ENCODE measurements around the gene TTLL6. TPM values are rescaled to one million over a fixed set of nuclear protein-coding genes. Genes with fewer than 3 reads are reported as not detected.

The TTLL6 gene
- polyA plus RNA-seq, 2 of the 4 experiments (the other 2 are of a cell fraction): 1.6 to 7.8 TPM

DNA sequence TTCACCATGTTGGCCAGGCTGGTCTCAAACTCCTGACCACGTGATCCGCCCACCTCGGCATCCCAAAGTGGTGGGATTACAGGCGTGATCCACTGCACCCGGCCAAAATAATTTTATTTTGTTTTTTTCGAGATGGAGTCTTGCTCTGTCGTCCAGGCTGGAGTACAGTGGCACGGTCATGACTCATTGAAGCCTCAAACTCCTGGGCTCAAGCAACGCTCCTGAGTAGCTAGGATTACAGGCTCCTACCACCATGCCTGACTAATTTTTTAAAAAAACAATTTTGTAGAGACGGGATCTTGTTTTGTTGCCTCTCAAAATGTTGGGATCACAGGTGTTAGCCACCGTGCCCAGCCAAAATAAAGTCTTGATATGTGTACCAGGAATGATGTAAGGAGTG lies 2.4 kb upstream of the TTLL6 start:
- peaks cover 18% of the 10 kb centered on the region; the same call in 2 of the 3 replicates for H3K4me1 ChIP-seq
- ChIA-PET POLR2A (no interaction called here), CTCF (interaction anchor here (1.0 to 76.6 kb wide), 7 partner anchors 1 to 213 kb away, joined by 3 to 3251 read pairs (median 195); partner anchors contain the start of genes ATP5MC1, CALCOCO2, HOXB13 and PRAC1)
- ATAC-seq (no peak), DNase-seq (ENCODE audit: low read depth in 1 of 2, low spot score in 1 of 2) (no peak), FAIRE-seq (no peak)
- no peak overlapping the region for H3K27ac ChIP-seq
- no peaks in the 10 kb centered on the region for H3K9me3 ChIP-seq
- TF ChIP-seq, protein P1, sequence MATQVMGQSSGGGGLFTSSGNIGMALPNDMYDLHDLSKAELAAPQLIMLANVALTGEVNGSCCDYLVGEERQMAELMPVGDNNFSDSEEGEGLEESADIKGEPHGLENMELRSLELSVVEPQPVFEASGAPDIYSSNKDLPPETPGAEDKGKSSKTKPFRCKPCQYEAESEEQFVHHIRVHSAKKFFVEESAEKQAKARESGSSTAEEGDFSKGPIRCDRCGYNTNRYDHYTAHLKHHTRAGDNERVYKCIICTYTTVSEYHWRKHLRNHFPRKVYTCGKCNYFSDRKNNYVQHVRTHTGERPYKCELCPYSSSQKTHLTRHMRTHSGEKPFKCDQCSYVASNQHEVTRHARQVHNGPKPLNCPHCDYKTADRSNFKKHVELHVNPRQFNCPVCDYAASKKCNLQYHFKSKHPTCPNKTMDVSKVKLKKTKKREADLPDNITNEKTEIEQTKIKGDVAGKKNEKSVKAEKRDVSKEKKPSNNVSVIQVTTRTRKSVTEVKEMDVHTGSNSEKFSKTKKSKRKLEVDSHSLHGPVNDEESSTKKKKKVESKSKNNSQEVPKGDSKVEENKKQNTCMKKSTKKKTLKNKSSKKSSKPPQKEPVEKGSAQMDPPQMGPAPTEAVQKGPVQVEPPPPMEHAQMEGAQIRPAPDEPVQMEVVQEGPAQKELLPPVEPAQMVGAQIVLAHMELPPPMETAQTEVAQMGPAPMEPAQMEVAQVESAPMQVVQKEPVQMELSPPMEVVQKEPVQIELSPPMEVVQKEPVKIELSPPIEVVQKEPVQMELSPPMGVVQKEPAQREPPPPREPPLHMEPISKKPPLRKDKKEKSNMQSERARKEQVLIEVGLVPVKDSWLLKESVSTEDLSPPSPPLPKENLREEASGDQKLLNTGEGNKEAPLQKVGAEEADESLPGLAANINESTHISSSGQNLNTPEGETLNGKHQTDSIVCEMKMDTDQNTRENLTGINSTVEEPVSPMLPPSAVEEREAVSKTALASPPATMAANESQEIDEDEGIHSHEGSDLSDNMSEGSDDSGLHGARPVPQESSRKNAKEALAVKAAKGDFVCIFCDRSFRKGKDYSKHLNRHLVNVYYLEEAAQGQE (IDR thresholded peaks at IDR 0.05): no peak
- H3K4me3 ChIP-seq: no peak overlapping the region
- no peak overlapping the region for H3K4me2 ChIP-seq
- 81% methylated on average over 11 of the region's 11 CpGs for WGBS (ENCODE audit: missing lambda C conversion rate)

DNA sequence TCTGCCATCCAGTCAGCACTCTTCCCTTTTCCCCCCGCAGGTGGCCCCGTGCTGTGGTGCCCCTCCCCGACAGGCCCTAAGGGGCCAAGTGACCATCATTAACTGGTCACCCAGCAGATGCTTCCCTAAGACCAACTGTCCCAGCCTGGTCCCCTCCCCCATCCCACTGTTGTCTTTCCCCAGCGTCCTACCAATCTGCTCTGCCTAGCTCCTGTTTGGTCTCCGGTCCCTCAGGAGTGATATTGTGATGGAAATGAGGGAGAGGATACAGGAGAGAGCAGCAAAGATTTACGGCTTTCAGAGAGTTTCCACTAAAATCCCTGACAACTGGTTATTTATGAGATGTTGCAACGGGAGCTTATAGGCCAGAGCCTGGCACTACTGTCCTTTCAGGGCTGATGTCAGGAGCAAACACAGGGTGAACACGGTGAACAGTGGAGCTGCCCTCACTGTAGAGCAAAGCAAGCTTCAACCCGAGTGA lies 1.4 kb upstream of the TTLL6 start:
- TF ChIP-seq, protein P1 (IDR thresholded peaks at IDR 0.05): no peak
- TF ChIP-seq HOXB5 (CRISPR knock-in tag; IDR thresholded peaks at IDR 0.05): no peak
- TF ChIP-seq RAD21 (conservative IDR thresholded peaks at IDR 0.05 in 1 of 2, IDR thresholded peaks at IDR 0.05 in 1 of 2): no peak
- ATAC-seq (no peak), FAIRE-seq (no peak), DNase-seq (ENCODE audit: low read depth in 1 of 2, low spot score in 1 of 2) (no peak)
- H3K4me2 ChIP-seq: no peak overlapping the region
- H3K9me3 ChIP-seq: no peaks in the 10 kb centered on the region
- H3K27ac ChIP-seq: no peak overlapping the region; a peak in 1 of 6 replicates
- CTCF ChIA-PET: interaction anchor here (0.6 to 70.2 kb wide), 8 partner anchors 16 to 214 kb away, joined by 3 to 3251 read pairs (median 4); partner anchors contain the start of genes ATP5MC1, CALCOCO2, HOXB13 and PRAC1
- POLR2A ChIA-PET: no interaction called here
- peaks cover 18% of the 10 kb centered on the region; the same call in 2 of the 3 replicates for H3K4me1 ChIP-seq
- no peak overlapping the region for H3K4me3 ChIP-seq
- 70% methylated on average over 9 of the region's 9 CpGs for WGBS (ENCODE audit: missing lambda C conversion rate)

DNA sequence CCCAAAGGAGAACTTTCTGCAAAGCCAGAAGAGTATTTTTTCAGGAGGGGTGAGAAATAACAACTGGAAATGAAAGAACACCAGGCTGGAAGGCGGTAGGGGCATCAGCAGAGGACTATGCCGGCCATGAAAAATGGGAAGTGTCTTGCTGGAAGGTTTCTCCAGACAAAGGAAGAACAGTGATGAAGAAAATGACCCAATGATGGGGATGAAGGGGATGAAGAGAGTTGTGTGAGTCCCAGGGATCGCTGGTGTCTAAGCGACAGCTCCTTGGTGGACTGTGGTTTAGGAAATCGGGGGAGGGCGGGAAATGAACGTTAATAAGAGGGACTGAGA lies 623 bp downstream of the TTLL6 start:
- TF ChIP-seq, protein P2, sequence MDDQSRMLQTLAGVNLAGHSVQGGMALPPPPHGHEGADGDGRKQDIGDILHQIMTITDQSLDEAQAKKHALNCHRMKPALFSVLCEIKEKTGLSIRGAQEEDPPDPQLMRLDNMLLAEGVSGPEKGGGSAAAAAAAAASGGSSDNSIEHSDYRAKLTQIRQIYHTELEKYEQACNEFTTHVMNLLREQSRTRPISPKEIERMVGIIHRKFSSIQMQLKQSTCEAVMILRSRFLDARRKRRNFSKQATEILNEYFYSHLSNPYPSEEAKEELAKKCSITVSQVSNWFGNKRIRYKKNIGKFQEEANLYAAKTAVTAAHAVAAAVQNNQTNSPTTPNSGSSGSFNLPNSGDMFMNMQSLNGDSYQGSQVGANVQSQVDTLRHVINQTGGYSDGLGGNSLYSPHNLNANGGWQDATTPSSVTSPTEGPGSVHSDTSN (IDR thresholded peaks at IDR 0.05): no peak
- FAIRE-seq (no peak), DNase-seq (ENCODE audit: low read depth in 1 of 2, low spot score in 1 of 2) (no peak), ATAC-seq (no peak)
- Histone ChIP-seq H3K4me2 (peak overlapping the region; percentile 87), H3K4me3 (peak overlapping the region; percentile 54), H3K4me1 (peaks cover 28% of the 10 kb centered on the region; the same call in 2 of the 3 replicates), H3K9me3 (no peaks in the 10 kb centered on the region), H3K27ac (peak overlapping the region; percentile 49 to 76)
- 38% methylated on average over 7 of the region's 7 CpGs for WGBS (ENCODE audit: missing lambda C conversion rate)
- ChIA-PET POLR2A (no interaction called here), CTCF (interaction anchor here (0.6 to 70.2 kb wide), 10 partner anchors 14 to 336 kb away, joined by 3 to 3251 read pairs (median 8); partner anchors contain the start of genes ATP5MC1, CALCOCO2, HOXB13 and PRAC1)

DNA sequence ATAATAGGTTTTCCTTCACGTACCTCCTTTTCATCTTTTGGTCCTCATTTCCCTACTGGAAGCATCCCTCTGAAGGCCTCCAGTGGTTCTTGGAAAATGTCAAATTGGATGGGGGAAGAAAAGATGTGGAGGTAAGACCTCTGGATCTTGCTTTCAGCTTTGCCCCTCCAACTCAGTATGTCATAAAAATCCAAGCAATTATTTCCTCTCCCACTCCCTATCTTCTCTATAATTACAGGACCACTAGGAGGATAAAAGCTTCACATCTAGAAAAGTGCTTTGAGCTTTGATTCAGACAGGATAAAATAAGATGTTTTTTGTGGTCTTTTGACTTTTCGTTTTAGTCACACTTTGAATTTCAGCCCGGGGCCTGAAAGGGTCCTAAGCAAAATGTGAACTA lies 1.7 kb downstream of the TTLL6 start:
- 83% methylated on average over 3 of the region's 3 CpGs for WGBS (ENCODE audit: missing lambda C conversion rate)
- TF ChIP-seq NPAS2 (CRISPR knock-in tag; IDR thresholded peaks at IDR 0.05; ENCODE audit: borderline replicate concordance): no peak
- no peak for TF ChIP-seq CBX8 (IDR thresholded peaks at IDR 0.05)
- TF ChIP-seq, protein P2 (IDR thresholded peaks at IDR 0.05): no peak
- TF ChIP-seq KDM1A (IDR thresholded peaks at IDR 0.05; ENCODE audit: low read depth): no peak
- TF ChIP-seq POLR2A (IDR thresholded peaks at IDR 0.05; ENCODE audit: low read length): no peak
- no peak for TF ChIP-seq NR3C1 (IDR thresholded peaks at IDR 0.05)
- no peak for TF ChIP-seq BHLHE40 (IDR thresholded peaks at IDR 0.05; ENCODE audit: low read depth, low read length)
- TF ChIP-seq, protein P3, sequence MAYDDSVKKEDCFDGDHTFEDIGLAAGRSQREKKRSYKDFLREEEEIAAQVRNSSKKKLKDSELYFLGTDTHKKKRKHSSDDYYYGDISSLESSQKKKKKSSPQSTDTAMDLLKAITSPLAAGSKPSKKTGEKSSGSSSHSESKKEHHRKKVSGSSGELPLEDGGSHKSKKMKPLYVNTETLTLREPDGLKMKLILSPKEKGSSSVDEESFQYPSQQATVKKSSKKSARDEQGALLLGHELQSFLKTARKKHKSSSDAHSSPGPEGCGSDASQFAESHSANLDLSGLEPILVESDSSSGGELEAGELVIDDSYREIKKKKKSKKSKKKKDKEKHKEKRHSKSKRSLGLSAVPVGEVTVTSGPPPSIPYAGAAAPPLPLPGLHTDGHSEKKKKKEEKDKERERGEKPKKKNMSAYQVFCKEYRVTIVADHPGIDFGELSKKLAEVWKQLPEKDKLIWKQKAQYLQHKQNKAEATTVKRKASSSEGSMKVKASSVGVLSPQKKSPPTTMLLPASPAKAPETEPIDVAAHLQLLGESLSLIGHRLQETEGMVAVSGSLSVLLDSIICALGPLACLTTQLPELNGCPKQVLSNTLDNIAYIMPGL (CRISPR knock-in tag; IDR thresholded peaks at IDR 0.05; ENCODE audit: borderline replicate concordance): no peak
- no peak for TF ChIP-seq NFE2L2 (conservative IDR thresholded peaks at IDR 0.05; ENCODE audit: low read length)
- no peak overlapping the region for H3K4me3 ChIP-seq
- no peak overlapping the region for H3K4me2 ChIP-seq
- no peaks in the 10 kb centered on the region for H3K9me3 ChIP-seq
- POLR2A ChIA-PET: no interaction called here
- CTCF ChIA-PET: interaction anchor here (0.6 to 70.2 kb wide), 16 partner anchors 13 to 1116 kb away, joined by 3 to 3251 read pairs (median 4); partner anchors contain the start of genes ATP5MC1, CALCOCO2, HOXB13 and PRAC1
- H3K27ac ChIP-seq: no peak overlapping the region
- peaks cover 29% of the 10 kb centered on the region; the same call in 2 of the 3 replicates for H3K4me1 ChIP-seq
- no peak for DNase-seq (ENCODE audit: low read depth in 1 of 2, low spot score in 1 of 2)
- no peak for FAIRE-seq
- ATAC-seq: no peak
